Endothelial cell of umbilical vein (primary cell): Measurements from ENCODE around the gene PLEKHG3. TPM values are rescaled to one million over a fixed set of nuclear protein-coding genes. Genes with fewer than 3 reads are reported as not detected.

Source experiments
- BruUV-seq: library from RNA; stranded (reverse); fragments of 400-500 nt; replicated peaks from 2 replicates; lab custom pipeline; 2021; lab: Mats Ljungman, UMichigan
- CTCF ChIA-PET: fragments of 300-600, 350-600 bp; sonication (Branson Sonifier 250); formaldehyde crosslinking; loops from one replicate; lab custom pipeline; 2021; ENCODE audit warnings: antibody characterized with exemption, inconsistent platforms; lab: Charles Lee
- POLR2A ChIA-PET: fragments of 300-600, 350-600 bp; sonication (Branson Sonifier 250); formaldehyde crosslinking; loops from one replicate; lab custom pipeline; 2021; ENCODE audit warnings: antibody characterized with exemption, inconsistent platforms; lab: Charles Lee
- DNase-seq: peaks from one replicate; pipeline ENCODE4 v3.0.0-alpha.2; 2011; ENCODE audit warnings: low read depth, low spot score
- FAIRE-seq: peaks from 2 replicates; lab custom pipeline; 2011; peaks lifted over from hg19 to GRCh38; lab: Jason Lieb, UNC
- H2AFZ ChIP-seq: 2 replicates; pipeline ENCODE4 v1.6.0; 2012; ENCODE audit warnings: low read depth, low read length, control low read depth, inconsistent platforms
- H3K27ac ChIP-seq: 2 replicates; pipeline ENCODE4 v1.5.1; 2011; ENCODE audit warnings: low read depth, mild to moderate bottlenecking, control low read depth, low read length, moderate library complexity; ENCODE audit not compliant: insufficient read depth
- H3K27me3 ChIP-seq, 2 experiments: 2 replicates each; pipeline versions ENCODE4 v1.6.0 to v1.6.1; 2011; ENCODE audit warnings: low read length in 2 of 2, mixed read lengths in 1 of 2; ENCODE audit not compliant: control insufficient read depth in 2 of 2, insufficient read depth in 2 of 2
- H3K36me3 ChIP-seq, 2 experiments: 2 replicates in 1 of 2; 3 replicates in 1 of 2; pipeline ENCODE4 v1.5.1; 2011; ENCODE audit warnings: low read length in 2 of 2, mild to moderate bottlenecking in 1 of 2, moderate library complexity in 1 of 2; ENCODE audit not compliant: control insufficient read depth in 2 of 2, insufficient read depth in 2 of 2; ENCODE audit errors: extremely low read depth in 1 of 2
- H3K4me1 ChIP-seq: 3 replicates; pipeline ENCODE4 v1.5.1; 2011; ENCODE audit warnings: mild to moderate bottlenecking, low read length; ENCODE audit not compliant: control insufficient read depth, insufficient read depth; ENCODE audit errors: extremely low read depth
- H3K4me2 ChIP-seq: 2 replicates; pipeline ENCODE4 v1.6.1; 2011; ENCODE audit warnings: low read length, control low read depth, mixed read lengths; ENCODE audit not compliant: insufficient read depth
- H3K4me3 ChIP-seq, 3 experiments: fragments of 200-600 bp in 1 of 3; sonication (generic), shearing (Covaris generic) in 1 of 3; replicated peaks in 1 of 3; 2 replicates each; pipeline ENCODE4 v1.5.1; 2011 to 2016; ENCODE audit warnings: control low read depth in 3 of 3, low read length in 3 of 3, mild to moderate bottlenecking in 2 of 3, inconsistent platforms in 1 of 3, low read depth in 1 of 3, moderate library complexity in 1 of 3; ENCODE audit not compliant: insufficient read depth in 1 of 3
- H3K79me2 ChIP-seq: 2 replicates; pipeline ENCODE4 v1.6.0; 2012; ENCODE audit warnings: low read length, inconsistent platforms; ENCODE audit not compliant: control insufficient read depth, insufficient read depth
- H3K9ac ChIP-seq: replicated peaks from 2 replicates; pipeline ENCODE3; 2011; ENCODE audit warnings: low read length, control low read depth; ENCODE audit not compliant: insufficient read depth; ENCODE audit errors: extremely low read depth
- H3K9me1 ChIP-seq: replicated peaks from 3 replicates; pipeline ENCODE4 v1.6.0; 2011; ENCODE audit warnings: mild to moderate bottlenecking, low read length; ENCODE audit not compliant: control insufficient read depth, insufficient read depth; ENCODE audit errors: extremely low read depth
- H3K9me3 ChIP-seq: replicated peaks from 2 replicates; pipeline ENCODE4 v1.5.1; 2012; ENCODE audit warnings: low read length, inconsistent platforms; ENCODE audit not compliant: control insufficient read depth, insufficient read depth
- H4K20me1 ChIP-seq: replicated peaks from 2 replicates; pipeline ENCODE3; 2011; ENCODE audit warnings: mild to moderate bottlenecking, low read length; ENCODE audit not compliant: control insufficient read depth, insufficient read depth; ENCODE audit errors: extremely low read depth
- CTCF ChIP-seq, 2 donors: IDR thresholded peaks; 1 replicate in 1 of 2; 2 replicates in 1 of 2; pipeline ENCODE4 v1.5.1; 2011; ENCODE audit warnings: low read length in 2 of 2, mild to moderate bottlenecking in 2 of 2, moderate library complexity in 2 of 2, control low read depth in 1 of 2, inconsistent platforms in 1 of 2, low read depth in 1 of 2; ENCODE audit not compliant: insufficient read depth in 1 of 2; ENCODE audit errors: extremely low read depth in 1 of 2
- EZH2 ChIP-seq: IDR thresholded peaks from 2 replicates; pipeline ENCODE4 v1.6.1; 2012; ENCODE audit warnings: borderline replicate concordance, low read depth, mild to moderate bottlenecking, moderate library complexity, low read length, inconsistent platforms; ENCODE audit not compliant: severe bottlenecking
- FOS ChIP-seq: IDR thresholded peaks from 2 replicates; pipeline ENCODE4 v1.6.1; 2011; ENCODE audit warnings: mild to moderate bottlenecking, low read length, moderate library complexity, borderline replicate concordance; ENCODE audit not compliant: insufficient read depth
- GATA2 ChIP-seq: IDR thresholded peaks from 2 replicates; pipeline ENCODE4 v1.7.0; 2011; ENCODE audit warnings: low read depth, mild to moderate bottlenecking, moderate library complexity, mixed read lengths, low read length; ENCODE audit not compliant: insufficient read length, insufficient read depth
- JUN ChIP-seq: IDR thresholded peaks from 2 replicates; pipeline ENCODE4 v1.6.1; 2011; ENCODE audit warnings: borderline replicate concordance, low read depth; ENCODE audit not compliant: insufficient read length, insufficient read depth
- MAX ChIP-seq: IDR thresholded peaks from 2 replicates; pipeline ENCODE4 v1.6.1; 2011; ENCODE audit not compliant: insufficient read depth, insufficient read length
- MYC ChIP-seq: IDR thresholded peaks from one replicate; pipeline ENCODE4 v1.6.1; 2011; ENCODE audit warnings: mild to moderate bottlenecking, low read depth, low read length
- POLR2A ChIP-seq: IDR thresholded peaks from 2 replicates; pipeline ENCODE4 v1.6.1; 2012; ENCODE audit warnings: low read depth, mild to moderate bottlenecking, control low read depth, low read length
- POLR2AphosphoS5 ChIP-seq: IDR thresholded peaks from 2 replicates; pipeline ENCODE4 v1.6.1; 2012; ENCODE audit warnings: low read depth, mild to moderate bottlenecking, control low read depth, low read length, moderate library complexity; ENCODE audit not compliant: insufficient read depth
- dilution Hi-C: fragments of 300-500 bp; cut with MboI; formaldehyde crosslinking; loops from one replicate; pipeline ENCODE4 v1.15.0; 2019; ENCODE audit warnings: low sequenced_read_pairs; ENCODE audit not compliant: extremely low pct_ligation_motif_present
- intact Hi-C: fragments of 100-400 bp; cut with micrococcal nuclease; formaldehyde crosslinking; loops from one replicate; pipeline ENCODE4 v1.10.0; 2022
- polyA plus RNA-seq, 4 experiments: library from polyadenylated mRNA; depleted of rRNA in 3 of 4; stranded (reverse) in 3 of 4; unstranded in 1 of 4; fragments of >200 nt; gene quantifications; 2 replicates each; pipeline versions ENCODE4 v1.2.1 to v1.2.3, GENCODE V29; 2011 to 2012; ENCODE audit warnings: missing spikeins in 1 of 4
- total RNA-seq: library from RNA; stranded (reverse); gene quantifications from 2 replicates; pipeline ENCODE4 v1.2.3, GENCODE V29; 2021

The PLEKHG3 gene
- total and polyA plus RNA-seq, 2 donors (not counting 3 experiments of a cell fraction or from before 2014, with no cell fraction given) = 6.6 to 8.0 TPM

- FAIRE-seq (no peak), DNase-seq (no peak)
- no peak overlapping the region for H3K4me2 ChIP-seq
- H3K27me3 ChIP-seq = no peaks in the 10 kb centered on the region
- no peak overlapping the region for H3K9ac ChIP-seq
- H4K20me1 ChIP-seq = no peaks in the 10 kb centered on the region
- ChIA-PET CTCF (interaction anchor here (1.0 to 1.1 kb wide), 2 partner anchors 17 to 40 kb away, joined by 3 to 4 read pairs; partner anchors contain the start of gene PLEKHG3), POLR2A (no interaction called here)
- peaks cover 16% of the 10 kb centered on the region for H3K4me1 ChIP-seq
- no TSS peak for BruUV-seq
- no peak overlapping the region for H3K4me3 ChIP-seq
- intact Hi-C loops (no loop called here), dilution Hi-C loops (no loop called here)
- H3K79me2 ChIP-seq = no peaks in the 10 kb centered on the region
- H3K36me3 ChIP-seq = no peaks in the 10 kb centered on the region
- H3K27ac ChIP-seq = no peak overlapping the region
- no peak overlapping the region for H2AFZ ChIP-seq
- no peaks in the 10 kb centered on the region for H3K9me1 ChIP-seq
- TF ChIP-seq GATA2 (no peak), MAX (no peak), POLR2A (no peak)
- H3K9me3 ChIP-seq = no peaks in the 10 kb centered on the region
Measured at GRCh38 chr14:64721899-64722298, 17.7 kb downstream of the PLEKHG3 start.

GRCh38 chr14:64722842-64723447, 18.7 kb downstream of the PLEKHG3 start:
- Histone ChIP-seq H3K4me2 (no peak overlapping the region), H3K9ac (no peak overlapping the region), H3K27me3 (no peaks in the 10 kb centered on the region), H3K36me3 (no peaks in the 10 kb centered on the region), H3K79me2 (no peaks in the 10 kb centered on the region), H3K9me3 (no peaks in the 10 kb centered on the region), H3K4me3 (no peak overlapping the region), H3K27ac (no peak overlapping the region), H3K9me1 (no peaks in the 10 kb centered on the region), H3K4me1 (peaks cover 16% of the 10 kb centered on the region), H2AFZ (no peak overlapping the region), H4K20me1 (no peaks in the 10 kb centered on the region)
- intact Hi-C loops = no loop called here
- CTCF ChIA-PET = no interaction called here
- BruUV-seq = no TSS peak
- TF ChIP-seq POLR2AphosphoS5 (no peak), GATA2 (no peak), MAX (no peak), FOS (no peak), EZH2 (no peak), JUN (no peak), MYC (no peak), CTCF (IDR thresholded peaks at IDR 0.05; ENCODE audit: extremely low read depth in 1 of 2, insufficient read depth in 1 of 2, low read depth in 1 of 2, low read length in 2 of 2) (no peak), POLR2A (no peak)
- dilution Hi-C loops = no loop called here
- POLR2A ChIA-PET = no interaction called here
- DNase-seq (no peak), FAIRE-seq (no peak)
